ENCODE data around the gene OVOL2.

GRCh38 chr20:18093388-18093787 is 35.7 kb upstream of the OVOL2 start:
- TF ChIP-seq CTCF (IDR thresholded peaks at IDR 0.05) (no peak), POLR2A (IDR thresholded peaks at IDR 0.05) (no peak), EP300 (IDR thresholded peaks at IDR 0.05; ENCODE audit: low read depth) (no peak), POLR2AphosphoS5 (IDR thresholded peaks at IDR 0.05) (no peak)

Measured in transverse colon (tissue), 4 donors.